HG02840 (cell line): ENCODE results near the gene LRP4.
A peak's percentile ranks its signal among the peaks of the same experiment; 100 is the strongest.

Source experiments
- ATAC-seq: cut with Tn5 transposase; IDR thresholded peaks from one replicate; pipeline ENCODE4 v1.9.1; 2021; ENCODE audit warnings: mild to moderate bottlenecking, moderate library complexity, moderate number of reproducible peaks; ENCODE audit not compliant: unreplicated experiment, low FRiP score

Gene LRP4

DNA sequence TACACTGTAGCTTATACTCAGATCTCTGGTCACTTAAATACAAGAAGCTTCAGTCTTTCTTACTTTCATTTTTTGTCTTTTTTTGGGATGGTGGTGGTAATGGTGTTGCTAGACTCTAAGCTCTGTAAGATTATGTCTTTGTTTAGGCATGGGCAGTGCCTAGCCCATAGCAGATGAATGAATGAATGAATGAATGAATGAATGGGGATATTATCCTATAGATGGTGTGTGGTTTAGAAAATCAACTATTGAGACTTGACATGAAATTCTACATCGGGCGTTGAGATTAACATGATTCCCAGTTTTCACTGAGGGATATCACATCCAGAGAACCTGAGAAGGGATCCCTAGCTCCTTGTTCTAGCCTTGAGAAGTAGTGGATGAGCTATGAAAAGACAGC, 62.5 kb downstream of the LRP4 start:
- no peak for ATAC-seq

DNA sequence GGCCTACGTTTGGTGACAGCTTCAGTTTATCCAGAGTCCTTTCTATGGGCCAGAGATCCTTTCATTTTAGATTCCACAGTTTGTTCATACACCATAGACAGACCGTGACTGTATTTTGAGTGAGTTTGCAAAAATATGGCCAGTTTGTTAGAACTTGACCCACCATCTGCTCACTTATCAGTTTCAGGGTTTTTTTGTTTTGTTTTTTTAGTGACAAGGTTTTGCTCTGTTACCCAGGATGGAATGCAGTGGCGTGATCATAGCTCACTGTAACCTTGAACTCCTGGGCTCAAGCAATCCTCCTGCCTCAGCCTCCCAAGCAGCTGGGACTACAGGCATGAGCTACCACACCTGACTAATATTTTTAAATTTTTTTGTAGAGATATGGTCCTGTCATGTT, 63.2 kb downstream of the LRP4 start:
- ATAC-seq = no peak

DNA sequence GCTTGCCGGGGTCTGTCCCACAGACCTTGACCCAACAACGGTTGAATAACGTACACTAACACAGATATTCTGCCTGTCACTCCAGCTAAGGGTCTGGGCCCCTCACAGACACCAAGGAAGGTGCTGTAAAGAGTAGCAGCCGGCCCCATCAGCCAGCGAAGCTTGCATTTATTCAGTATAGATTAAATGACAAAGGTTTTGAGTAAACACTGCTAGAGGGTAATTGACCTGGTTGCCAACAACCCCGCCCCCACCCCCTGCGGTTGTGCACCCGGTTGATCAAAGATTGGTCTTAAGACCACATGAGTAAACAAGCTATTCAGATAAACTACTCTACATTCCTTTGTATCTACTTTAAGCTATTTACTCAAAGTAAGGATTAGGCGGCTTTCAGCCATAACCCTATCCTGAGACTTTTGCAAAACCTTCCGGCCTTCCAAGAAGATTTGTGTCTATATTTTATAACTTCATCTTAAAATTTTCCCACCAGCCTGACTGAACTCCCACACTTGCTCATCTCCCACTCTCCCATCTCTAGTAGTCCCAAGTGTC, 67.4 kb downstream of the LRP4 start:
- no peak for ATAC-seq

DNA sequence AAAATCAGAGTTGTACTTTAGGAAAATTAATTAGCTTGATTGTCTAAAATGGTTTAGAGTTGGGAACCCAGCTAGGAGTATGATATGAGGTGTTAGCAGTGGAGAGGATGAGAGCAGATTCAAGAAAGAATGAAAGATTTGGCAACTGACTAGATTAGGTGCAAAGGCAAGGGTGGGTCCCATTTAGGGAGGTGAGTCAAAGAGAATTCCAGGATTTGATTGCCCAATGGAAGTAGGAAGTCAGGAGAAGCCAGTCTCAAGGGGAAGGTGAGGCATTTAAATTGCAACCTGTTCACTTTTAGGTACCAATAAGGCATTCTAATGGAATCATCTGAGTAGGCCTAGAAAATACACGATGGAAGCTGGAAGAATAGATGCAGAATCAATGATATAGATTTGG, 68.7 kb downstream of the LRP4 start:
- no peak for ATAC-seq

DNA sequence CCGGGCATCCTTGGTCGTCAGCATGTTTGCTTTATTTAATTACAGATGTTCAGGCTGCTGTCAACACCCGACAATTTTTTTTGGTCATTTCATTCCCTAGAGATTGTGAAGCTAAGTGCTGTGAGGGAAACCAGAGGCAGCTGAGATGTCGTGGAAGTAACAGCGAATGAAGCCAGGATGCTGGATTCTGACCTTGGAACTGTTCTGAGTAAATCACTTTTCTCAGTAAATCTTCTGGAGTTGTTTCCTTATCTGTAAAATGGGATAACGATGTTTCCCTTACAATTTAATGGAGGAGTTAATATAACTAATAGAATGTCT, 71.9 kb downstream of the LRP4 start:
- no peak for ATAC-seq

DNA sequence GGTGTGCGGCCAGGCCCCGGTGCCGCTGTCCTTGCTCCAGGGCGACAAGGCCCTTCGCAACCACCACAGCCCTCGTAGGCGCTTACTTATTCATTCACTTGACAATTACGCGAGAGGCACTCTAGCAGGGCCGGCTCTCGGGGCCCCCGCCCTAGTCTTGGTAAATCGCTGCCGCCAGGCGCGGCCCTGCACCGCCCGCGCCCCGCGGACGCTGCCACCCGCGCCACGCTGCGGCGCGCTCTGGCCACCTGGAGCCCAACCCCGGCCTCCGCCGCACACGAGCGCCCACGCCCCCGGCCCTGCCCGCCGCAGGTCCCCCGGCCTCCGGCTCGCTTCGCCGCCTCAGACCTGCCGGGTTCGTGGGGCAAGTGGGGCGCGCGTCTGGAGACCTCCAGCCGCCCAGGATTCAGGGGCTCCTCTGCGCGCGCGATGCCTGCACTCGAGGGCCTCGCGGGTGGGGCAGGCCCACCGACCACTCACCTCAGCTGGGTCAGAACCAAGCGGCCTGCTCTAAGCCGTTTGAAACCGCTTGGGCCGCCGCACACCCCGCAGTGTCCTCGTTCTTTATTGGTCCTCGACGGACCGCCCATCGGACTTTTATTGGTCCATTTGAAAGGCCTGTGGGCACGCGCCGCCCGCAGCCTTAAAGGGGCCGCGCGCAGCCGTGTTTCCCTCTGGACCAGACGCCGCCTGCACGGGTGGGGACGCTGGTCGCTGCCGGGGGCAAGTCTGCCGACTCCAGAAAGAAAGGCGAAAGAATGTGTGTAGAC, 72.4 kb downstream of the LRP4 start, which contains the start of gene CKAP5:
Gene CKAP5, minus strand, starts transcription at position 541 of the 770 bp plus-strand sequence. CDS start 25,049 bp downstream, outside the sequence.
- peak; percentile 91 for ATAC-seq

DNA sequence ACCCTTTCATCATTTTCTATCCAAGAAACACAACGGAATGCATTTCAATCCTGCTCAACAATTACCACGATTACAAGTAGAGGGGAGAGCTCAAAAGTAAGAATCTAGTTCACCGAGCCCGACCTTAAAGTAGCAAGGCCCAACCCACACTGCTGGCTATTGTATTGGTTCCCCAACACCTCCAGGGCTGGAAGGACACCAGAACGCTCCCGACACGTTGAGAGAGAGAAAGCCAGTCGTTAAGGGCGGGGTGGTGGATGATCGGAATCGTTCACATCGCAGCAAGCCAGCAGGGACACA, 73.0 kb downstream of the LRP4 start:
- no peak for ATAC-seq

DNA sequence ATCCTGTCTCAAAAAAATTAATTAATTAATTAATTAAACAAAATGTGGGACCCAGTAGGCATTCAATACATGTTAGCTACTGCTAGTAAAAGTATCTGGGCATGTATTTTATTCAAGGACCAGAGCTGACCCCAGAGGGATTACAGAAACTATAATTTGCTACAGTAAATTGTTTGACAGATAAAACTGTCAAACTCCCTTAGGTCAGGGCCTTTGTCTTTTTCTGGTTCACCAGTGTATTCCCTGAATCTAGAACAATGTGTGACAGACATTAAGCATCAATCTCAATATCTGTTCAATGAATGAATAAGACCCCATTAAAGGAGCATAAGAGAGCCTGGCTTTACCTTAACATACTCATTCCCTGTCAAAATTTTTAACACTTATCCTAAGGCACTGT, 78.2 kb downstream of the LRP4 start:
- ATAC-seq = no peak

DNA sequence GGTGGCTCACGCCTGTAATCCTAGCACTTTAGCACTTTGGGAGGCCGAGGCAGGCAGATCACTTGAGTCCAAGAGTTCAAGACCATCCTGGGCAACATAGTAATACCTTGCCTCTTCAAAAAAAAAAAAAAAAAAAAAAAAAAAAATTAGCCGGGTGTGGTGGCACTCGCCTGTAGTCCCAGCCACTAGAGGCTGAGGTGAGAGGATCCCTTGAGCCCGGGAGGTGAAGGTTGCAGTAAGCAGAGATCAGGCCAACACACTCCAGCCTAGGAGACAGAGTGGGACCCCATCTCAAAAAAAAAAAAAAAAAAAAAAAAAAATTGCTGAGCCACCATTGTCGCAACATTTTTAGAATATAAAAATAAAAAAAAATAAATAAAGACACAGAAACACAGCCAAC, 79.8 kb downstream of the LRP4 start:
- ATAC-seq = no peak

DNA sequence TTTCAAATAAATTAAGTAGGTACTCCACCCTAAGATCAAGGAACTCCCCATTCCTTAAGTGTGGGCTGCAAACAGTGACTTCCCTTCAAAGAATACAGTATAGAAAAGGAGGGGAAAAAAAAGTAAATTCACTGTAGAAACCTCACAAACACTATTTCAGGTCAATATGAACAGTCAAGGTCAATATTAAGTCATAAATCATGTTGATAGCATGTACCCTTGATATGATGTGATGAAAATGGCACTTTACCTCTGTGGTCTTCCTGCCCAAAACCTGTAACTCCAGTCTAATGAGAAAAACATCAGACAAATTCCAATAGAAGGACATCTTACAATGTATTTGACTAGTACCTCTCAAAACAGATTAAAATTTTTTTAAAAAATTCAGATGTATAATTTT, 80.5 kb downstream of the LRP4 start:
- ATAC-seq = no peak

DNA sequence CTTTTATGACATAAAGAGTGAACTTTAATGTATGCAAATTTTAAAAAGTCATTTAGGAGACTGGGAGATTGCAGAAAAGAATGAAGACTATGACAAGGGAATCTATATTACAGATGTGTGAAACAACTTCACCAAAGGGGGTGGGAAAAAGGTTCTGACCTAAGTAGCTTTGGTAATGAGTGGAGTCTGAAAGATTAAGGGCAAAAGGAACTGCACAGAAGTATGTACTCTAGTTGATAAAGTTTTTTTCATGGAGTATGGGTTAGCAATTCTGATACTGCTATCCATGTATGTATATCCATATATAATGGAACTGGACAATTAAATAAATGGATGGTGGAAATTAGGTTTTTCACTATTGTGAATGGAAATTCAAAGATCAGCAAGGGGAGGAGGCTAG, 81.5 kb downstream of the LRP4 start:
- no peak for ATAC-seq

DNA sequence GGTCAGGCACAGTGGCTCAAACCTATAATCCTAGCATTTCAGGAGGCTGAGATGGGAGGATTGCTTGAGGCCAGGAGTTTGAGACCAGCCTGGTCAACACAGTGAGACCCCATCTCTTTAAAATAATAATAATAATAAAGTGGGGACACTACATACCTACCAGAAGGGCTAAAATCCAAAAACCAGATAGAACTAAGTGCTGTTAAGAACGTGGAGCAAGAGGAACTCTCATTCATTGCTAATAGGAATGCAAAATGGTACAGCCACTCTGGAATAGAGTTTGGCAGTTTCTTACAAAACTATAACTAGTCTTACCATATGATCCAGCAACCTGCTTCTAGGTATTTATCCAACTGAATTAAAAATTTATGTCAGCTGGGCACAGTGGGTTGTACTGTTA, 81.9 kb downstream of the LRP4 start:
- no peak for ATAC-seq

DNA sequence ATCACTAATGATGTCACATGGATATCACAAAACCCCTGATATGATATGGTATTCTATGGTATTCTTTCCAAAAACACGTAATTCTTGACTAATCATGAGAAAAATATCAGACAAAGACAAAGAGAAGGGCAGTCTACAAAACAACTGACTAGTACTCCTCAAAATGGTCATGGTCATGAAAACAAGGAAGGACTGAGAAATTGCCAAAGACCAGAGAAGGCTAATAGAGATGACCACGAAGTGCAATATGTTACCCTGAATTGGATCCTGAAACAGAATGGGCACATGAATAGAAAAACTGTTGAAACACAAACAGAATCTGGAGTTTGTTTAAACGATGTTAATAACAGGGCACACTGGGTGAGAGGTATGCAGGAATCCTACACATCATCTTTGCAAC, 82.5 kb downstream of the LRP4 start:
- no peak for ATAC-seq

DNA sequence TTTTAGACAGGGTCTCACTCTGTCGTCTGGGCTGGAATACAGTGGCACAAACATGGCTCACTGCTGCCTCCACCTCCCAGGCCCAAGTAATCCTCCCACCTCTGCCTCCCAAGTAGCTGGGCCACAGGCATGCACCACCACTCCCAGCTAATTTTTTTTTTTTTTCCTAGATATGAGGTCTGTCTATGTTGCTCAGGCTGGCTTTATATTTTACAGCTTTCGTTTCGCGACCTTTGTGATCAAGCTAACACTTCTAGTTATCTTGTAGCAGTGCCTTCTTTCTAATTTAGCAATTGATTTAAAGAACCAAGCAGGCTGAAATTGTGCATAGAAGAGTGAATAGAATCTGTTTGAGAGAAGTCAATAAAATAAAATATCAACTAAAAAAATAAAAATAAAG, 83.5 kb downstream of the LRP4 start:
- no peak for ATAC-seq

DNA sequence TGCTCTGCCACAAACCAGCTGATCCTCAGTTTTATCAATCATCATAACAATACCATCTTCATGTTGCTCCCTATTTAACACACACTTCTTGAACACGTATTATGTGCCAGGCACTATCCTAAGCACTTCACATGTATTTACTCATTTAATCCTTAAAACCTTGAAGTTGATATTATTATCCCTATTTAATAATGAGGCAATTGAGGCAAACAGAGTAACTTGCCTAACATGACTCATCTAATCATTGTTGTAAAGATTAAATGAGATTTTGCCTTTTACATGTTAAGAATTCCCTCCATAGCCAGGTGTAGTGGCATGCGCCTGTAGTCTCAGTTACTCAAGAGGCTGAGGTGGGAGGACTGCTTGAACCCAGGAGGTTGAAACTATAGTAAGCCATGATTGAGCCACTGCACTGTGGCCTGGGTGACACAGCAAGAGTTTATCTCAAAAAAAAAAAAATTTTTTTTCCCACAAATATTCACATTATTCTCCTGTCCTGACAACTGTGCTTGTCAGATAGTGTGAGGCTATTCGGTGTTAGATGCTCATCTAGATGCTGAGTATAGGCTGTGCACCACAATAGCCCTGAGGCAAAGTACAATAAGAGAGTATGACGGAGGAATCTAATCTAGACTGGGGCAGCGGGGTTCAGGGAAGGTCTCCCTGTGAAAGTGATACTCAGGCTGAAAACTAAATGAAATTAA, 85.7 kb downstream of the LRP4 start:
- no peak for ATAC-seq

DNA sequence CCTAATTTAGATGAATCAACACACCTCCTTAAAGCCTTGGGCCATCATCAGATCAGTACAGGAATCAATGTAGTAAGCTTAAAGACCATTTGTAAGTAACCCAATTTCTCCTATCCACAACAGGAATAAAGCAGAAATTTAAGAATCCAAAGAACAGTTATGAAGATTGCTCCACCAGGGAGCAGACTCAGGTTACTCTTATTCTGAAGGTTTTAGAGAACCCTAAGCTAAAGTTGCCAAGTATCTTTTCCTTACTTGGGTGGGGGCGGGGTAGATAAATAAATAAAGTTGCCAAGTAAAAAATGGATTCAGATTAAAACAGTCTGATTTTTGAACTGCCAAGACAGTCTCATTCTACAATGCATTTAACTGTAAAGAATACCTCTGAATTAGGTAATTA, 90.4 kb downstream of the LRP4 start:
- no peak for ATAC-seq

DNA sequence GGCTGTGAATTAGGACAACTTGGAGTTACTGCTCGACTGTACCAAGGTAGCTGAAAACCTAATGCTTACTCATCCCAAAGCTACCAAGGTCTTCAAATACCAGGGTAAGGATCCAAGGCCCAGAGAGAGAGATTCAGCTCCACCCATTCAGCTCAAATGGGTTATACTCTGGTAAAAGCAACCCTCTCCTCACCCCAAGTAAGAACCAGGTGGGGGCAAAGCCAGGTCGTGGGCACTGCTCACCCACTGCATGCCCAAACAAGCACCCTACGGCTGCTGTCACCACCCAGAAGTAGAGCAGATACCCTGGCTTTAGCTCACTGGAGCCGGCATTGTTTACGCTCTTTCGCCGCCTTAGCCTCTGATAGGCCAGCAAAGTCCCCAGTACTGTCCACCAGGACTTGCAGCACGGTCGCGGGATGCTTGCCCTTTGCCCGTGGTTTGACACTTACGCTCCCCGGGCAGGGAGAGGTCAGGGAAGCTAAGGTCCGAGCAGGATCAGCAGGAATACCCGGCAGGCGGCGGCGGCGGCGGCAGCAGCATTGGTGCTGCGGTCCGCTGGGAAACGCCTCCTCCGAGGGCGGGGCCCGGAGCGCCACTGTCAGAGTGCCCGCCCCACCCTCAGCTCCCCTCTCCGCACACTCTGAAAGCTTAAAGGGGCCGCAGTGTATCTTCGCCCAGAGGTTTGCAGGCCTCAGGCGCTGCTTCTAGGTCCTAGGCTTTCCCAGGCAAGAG, 91.9 kb downstream of the LRP4 start:
- peak; percentile 91 for ATAC-seq

DNA sequence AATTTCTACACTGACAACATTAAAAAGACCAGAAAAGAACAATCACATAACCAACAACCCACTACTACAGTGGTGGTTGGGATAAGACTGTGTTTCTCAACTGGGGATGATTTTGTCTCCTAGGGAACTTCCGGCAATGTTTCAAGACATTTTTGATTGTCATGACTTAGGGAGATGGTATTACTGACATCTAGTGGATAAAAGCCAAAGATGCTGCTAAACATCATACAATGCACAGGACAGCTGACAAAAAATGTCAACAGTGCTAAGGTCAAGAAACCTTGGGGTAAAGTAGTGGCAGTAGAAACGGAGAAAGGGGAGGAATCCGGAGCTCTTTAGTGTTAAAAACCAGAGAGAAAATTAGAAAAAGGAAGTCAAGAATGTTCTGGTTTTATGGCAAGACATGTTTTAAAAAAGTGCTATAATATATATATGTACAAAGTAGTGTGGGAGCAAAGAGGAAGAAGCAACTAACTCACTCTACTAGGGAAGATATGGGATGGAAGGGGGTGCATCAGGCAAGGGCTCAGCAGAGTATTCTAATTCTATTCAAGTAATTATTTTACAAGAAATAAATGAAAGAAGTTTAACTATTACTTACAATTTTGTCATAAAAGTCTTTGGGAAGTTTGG, 109.4 kb downstream of the LRP4 start:
- ATAC-seq = no peak
